GM18498 (cell line): ENCODE measurements around the gene ZMYM5.
"Not testable (repeated sequence)": the region's sequence is repeated elsewhere in the genome, so short reads cannot be mapped to it uniquely, and the experiment has no call there.

Experiments
- ATAC-seq: cut with Tn5 transposase; IDR thresholded peaks from one replicate; pipeline ENCODE4 v1.9.1; 2021; ENCODE audit warnings: mild to moderate bottlenecking, moderate library complexity; ENCODE audit not compliant: unreplicated experiment

ZMYM5 gene

DNA sequence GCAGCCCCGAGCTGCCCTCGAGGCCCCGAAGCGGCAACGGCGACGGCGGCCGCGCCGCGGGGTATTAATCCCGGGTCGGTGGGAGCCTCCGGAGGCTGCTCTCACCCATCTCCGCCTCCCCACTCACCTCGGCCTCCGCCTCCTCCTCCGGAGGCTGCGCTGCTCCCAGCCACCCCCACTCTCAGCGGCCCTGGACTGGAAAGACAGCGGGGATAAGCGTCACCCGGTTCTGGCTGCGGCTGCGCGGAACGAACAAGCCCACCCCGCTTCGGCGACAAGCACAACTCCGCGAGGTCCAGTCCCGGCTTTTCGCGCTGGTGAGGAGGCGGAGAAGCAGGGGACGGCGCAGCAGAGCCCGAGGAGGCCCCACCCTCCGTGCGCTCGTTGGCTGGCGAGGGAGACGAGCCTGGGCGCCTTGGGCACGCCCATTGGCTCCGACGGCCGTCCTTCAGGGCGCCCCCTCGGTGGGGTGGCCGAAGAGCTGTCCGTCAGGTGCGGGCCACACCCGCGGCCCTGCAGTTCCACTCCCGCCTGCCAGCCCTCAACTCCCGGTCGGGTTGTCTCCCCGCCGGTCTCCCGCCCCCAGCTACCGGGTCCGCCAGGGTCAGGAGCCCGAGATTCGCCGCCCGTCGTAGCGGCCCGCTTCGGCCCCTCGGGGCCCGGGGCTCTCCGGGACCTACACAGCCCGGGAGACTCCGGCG is at the start of gene ZMYM5:
TSS of gene ZMYM5 (minus strand) at position 327 of the 701 bp plus-strand sequence. CDS start 11,469 bp downstream, outside the sequence.
- peak; percentile 87 for ATAC-seq

- no peak for ATAC-seq
Observed at GRCh38 chr13:19910336-19911072, 47.1 kb upstream of the ZMYM5 start.

GRCh38 chr13:19908350-19908986 is 45.0 kb upstream of the ZMYM5 start:
- ATAC-seq: no peak

DNA sequence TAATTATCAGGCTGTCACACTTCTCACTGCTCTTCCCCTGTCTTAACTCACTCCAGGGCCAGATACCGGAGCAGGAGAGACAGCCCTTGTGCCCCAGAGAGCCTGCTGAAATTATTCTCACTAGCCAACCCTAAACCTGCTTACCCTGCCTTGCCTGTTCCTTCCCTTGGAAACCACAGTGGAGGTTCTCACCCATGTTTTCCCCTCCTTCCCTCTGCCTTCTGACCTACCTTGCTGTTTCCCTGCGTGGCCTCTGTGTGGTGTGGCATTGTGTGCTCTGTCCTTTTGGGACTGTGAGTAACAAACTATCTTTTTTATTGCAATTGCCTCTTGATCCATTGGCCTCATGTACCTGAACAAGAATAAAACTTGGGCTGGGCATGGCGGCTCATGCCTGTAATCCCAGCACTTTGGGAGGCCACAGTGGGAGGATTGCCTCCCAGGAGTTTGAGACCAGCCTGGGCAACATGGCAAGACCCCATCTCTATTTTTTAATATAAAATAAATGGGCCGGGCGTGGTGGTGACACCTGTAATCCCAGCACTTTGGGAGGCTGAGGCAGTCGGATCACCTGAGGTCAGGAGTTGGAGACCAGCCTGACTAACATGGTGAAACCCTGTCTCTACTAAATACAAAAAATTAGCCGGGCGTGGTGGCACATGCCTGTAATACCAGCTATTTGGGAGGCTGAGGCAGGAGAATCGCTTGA is 42.2 kb upstream of the ZMYM5 start:
- not testable (repeated sequence) for ATAC-seq

GRCh38 chr13:19890030-19890429 is 26.6 kb upstream of the ZMYM5 start:
- no peak for ATAC-seq

DNA sequence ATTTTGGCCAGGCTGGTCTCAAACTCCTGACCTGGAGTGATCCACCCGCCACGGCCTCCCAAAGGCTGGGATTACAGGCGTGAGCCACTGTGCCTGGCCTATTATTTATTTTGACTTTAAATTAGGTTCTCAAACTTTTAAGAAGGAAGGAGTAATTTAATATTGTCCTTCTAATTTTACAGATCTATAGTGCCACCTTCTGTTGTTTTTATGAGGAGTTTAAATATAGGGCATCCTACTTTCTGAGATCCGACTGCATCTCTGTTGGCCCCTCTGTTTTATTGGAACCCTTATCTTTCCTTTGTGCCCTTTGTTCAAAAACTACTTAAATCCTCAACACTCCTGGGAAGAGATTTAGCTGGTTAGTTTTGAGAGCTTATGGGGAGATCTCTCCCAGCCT is 25.4 kb upstream of the ZMYM5 start:
- ATAC-seq: no peak

DNA sequence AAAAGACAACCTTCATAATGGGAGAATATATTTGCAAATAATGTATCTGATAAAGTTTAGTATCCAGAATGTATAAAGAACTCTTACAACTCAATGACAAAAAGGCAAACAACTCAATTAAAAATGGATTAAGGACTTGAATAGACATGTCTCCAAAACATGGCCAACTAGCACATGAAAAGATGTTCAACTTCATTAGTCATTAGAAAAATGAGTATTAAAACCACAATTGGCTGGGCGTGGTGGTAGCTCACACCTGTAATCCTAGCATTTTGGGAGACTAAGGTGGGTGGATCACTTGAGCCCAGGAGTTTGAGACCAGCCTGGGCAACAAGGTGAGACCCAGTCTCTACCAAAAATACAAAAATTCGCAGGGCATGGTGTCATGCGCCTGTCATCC is 18.8 kb upstream of the ZMYM5 start:
- ATAC-seq: no peak

DNA sequence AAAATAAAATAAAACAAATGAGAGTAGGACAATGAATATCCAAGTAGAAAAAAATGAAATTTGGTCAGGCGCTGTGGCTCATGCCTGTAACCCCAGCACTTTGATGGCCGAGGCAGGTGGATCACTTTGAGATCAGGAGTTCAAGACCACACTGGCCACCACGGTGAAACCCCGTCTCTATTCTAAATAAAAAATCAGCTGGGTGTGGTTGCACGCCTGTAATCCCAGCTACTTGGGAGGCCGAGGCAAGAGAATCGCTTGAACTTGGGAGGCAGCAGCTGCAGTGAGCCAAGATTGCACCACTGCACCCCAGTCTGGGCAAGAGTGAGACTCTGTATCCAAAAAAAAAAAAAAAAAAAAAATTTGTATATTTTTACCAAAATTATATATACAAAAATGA is 18.2 kb upstream of the ZMYM5 start:
- ATAC-seq: no peak

GRCh38 chr13:19864746-19865309 is 1.4 kb upstream of the ZMYM5 start:
- peak; percentile 4 for ATAC-seq

DNA sequence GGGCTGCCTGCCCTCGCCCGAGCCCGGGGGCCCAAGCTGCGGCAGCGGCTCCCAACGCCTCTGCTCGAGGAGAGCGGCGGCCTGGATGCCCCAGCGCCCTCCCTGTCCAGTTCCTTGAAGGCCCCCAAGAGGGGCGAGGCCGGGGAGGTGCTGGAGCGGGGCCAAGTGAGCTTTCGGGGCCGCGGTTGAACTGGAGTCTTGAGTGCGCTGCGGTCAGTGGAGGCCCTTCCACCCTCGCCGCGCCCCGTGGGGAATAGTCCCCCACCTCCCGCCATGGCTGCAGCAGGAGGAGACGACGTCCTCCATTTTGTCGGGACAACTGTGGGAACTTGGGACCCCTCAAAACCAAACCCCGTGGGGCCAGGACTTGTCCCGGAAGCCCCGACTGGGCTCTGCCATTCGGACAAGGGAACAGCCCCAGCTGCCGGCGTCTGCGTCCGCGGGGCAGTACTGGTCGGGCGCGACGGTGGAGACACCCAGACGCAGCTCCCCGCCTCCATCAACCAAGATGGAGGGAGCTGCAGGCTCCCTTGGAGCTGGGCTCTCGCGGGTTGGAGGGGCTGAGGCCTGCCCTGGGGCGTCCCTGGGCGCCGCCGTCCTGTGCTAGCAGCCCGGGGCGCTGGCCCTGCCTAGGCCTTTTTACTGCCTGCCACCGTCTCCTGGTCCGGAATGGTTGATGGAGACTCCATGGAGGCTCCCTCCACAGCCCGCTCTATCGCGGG is 736 bp upstream of the ZMYM5 start:
- peak; percentile 39 for ATAC-seq

DNA sequence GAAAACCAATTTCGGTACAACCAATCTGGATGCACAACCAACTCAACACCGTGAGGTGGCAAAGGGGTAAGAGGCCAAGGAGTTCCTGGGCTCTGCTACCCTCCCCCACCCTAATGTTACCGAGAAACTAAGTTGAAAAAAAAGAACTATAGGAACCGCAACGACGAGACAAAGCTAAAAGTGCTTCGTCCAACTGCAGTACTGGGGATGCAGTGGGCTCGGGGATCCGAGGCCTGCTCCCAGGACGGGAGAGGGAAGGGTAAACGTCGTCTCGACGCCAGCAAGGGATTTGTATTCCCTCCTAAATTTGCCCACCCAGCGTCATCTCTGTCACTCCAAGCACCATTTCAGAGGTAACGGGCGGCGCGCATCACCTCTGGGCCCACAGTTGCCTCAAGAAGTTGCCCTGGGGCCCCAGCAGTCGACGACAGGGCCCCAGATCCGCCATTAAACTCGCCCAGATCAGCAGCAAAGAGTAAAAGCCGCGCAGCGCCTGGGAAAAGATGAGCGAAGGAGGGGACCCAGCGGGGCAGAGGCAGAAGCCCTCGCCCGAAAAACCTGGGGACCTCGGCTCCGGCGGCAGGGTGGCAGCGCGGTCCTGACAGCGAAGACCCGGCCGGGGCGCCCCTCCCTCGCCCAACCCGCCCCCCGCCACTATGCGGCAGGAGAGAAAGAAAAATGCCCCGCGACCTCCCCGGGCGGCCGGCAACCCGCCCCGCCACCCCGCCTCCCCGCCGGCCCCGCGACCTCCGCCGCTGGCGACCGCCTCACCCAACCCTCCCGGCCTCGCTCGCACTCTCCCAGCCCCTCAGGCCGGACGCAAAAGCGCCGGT is 752 bp downstream of the ZMYM5 start:
- no peak for ATAC-seq

GRCh38 chr13:19861762-19862161 is 1.7 kb downstream of the ZMYM5 start:
- no peak for ATAC-seq

- ATAC-seq: no peak
Observed at GRCh38 chr13:19860884-19861655, 2.4 kb downstream of the ZMYM5 start.

GRCh38 chr13:19857637-19858036 is 5.8 kb downstream of the ZMYM5 start:
- not testable (repeated sequence) for ATAC-seq

DNA sequence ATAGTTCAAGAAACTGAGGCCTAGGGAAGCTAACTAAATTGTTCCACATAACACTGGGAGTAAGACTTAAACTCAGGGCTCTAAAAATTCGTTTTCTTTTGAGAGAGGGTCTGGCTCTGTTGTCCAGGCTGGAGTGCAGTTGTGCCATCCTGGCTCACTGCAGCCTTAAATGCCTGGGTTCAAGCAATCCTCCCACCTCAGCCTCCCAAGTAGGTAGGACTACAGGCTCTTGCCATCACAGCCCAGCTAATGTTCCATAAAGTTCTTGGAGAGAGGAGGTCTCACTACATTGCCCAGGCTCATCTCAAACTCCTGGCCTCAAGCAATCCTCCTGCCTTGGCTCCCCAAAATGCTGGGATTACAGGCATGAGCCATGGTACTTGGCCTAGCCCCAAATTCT is 10.7 kb downstream of the ZMYM5 start:
- no peak for ATAC-seq

DNA sequence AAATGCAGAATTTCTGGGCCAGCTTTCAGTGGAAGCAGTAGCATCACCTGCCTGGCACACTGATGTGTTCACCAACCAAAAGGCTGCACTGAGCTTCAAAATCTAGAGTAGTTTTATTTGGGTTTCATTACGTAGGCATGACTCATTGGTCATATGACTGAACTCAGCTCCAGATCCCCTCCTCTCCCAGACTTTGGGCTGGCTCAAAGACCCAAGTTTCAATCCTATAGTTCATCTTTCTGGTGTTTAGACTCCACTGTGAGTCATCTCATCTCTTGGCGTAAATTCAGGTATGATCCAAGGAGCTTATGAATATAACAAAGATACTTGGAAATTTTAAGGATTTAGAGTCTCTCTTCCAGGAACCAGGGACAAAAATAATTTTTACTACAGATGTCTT is 17.7 kb downstream of the ZMYM5 start:
- ATAC-seq: no peak

DNA sequence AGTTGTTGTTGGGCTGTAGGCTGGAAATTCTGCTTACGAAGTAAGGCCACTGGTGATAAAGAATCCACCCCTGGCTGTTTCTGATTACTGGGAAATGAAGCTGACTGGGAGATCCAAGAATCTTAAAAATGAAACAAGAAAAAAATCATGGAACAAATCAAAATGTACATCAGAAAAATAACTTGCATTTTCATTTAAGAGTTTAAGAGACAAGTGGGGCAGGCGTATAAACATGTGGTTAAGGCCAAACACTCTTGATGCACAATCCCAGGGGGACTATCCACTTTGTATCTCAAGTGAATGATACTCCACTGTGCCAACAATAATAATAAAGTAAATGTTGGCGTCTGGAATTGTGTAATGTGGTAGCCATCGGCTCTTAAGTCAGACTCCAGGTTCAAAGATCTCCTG is 24.6 kb downstream of the ZMYM5 start:
- no peak for ATAC-seq

DNA sequence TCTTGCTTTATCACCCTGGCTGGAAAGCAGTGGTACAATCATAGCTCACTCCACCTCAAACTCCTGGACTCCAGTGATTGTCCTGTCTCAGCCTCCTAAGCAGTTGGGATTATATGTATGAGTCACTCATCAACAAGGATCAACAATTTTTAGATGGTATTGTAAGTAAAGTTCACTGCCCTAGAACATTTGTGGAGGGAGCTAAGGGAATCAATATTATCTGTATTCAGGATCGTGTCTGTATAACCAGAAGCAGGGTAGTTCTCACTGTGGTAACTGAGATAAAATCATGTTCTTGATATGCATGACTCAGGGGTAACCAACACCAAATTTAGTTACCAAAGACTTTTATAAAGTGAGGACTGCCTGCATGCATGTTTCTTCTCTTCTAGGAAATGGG is 27.0 kb downstream of the ZMYM5 start:
- no peak for ATAC-seq

- ATAC-seq: no peak
Observed at GRCh38 chr13:19834704-19835103, 28.7 kb downstream of the ZMYM5 start.
